DND-41 (cell line): ENCODE results near the gene RPRD2.

Source experiments
- ATAC-seq: fragments of 200-7000 bp; cut with Tn5 transposase; 3 replicates; pipeline ENCODE4 v1.9.1; 2021; ENCODE audit warnings: low read depth; ENCODE audit not compliant: insufficient read depth
- DNase-seq: peaks from one replicate; pipeline ENCODE4 v3.0.0-alpha.2; 2020
- H2AFZ ChIP-seq: 2 replicates; pipeline ENCODE4 v1.6.0; 2012; ENCODE audit warnings: low read depth, low read length
- H3K27ac ChIP-seq: 2 replicates; pipeline ENCODE4 v1.5.1; 2012; ENCODE audit warnings: low read length, inconsistent platforms
- H3K27me3 ChIP-seq: fragments of 200-600 bp; sonication (generic); 2 replicates; pipeline ENCODE4 v1.6.0; 2012; ENCODE audit warnings: low read length, mild to moderate bottlenecking, inconsistent platforms; ENCODE audit not compliant: insufficient read depth, poor library complexity
- H3K36me3 ChIP-seq: 2 replicates; pipeline ENCODE4 v1.5.1; 2012; ENCODE audit warnings: low read length, inconsistent platforms; ENCODE audit not compliant: insufficient read depth
- H3K4me1 ChIP-seq: 2 replicates; pipeline ENCODE4 v1.5.1; 2012; ENCODE audit warnings: mild to moderate bottlenecking, low read length; ENCODE audit not compliant: insufficient read depth
- H3K4me2 ChIP-seq: 2 replicates; pipeline ENCODE4 v1.6.0; 2012; ENCODE audit warnings: mild to moderate bottlenecking, moderate library complexity, low read length, inconsistent platforms; ENCODE audit not compliant: insufficient read depth
- H3K4me3 ChIP-seq, 2 experiments: fragments of 200-600 bp in 1 of 2; shearing (Covaris generic) in 1 of 2; 2 replicates each; pipeline ENCODE4 v1.5.1; 2012 to 2016; ENCODE audit warnings: inconsistent platforms in 2 of 2, low read length in 2 of 2, mild to moderate bottlenecking in 2 of 2, low read depth in 1 of 2, moderate library complexity in 1 of 2
- H3K79me2 ChIP-seq: 2 replicates; pipeline ENCODE4 v1.6.0; 2012; ENCODE audit warnings: low read length, inconsistent platforms; ENCODE audit not compliant: insufficient read depth
- H3K9ac ChIP-seq: 2 replicates; pipeline ENCODE4 v1.6.0; 2012; ENCODE audit warnings: low read depth, mild to moderate bottlenecking, inconsistent platforms, low read length, moderate library complexity
- H3K9me3 ChIP-seq: 2 replicates; pipeline ENCODE4 v1.5.1; 2012; ENCODE audit warnings: low read length, moderate library complexity, mild to moderate bottlenecking, inconsistent platforms; ENCODE audit not compliant: insufficient read depth, severe bottlenecking
- H4K20me1 ChIP-seq: 2 replicates; pipeline ENCODE4 v1.6.0; 2012; ENCODE audit warnings: low read length; ENCODE audit not compliant: insufficient read depth
- CTCF ChIP-seq: IDR thresholded peaks from 2 replicates; pipeline ENCODE4 v1.5.1; 2012; ENCODE audit warnings: borderline replicate concordance, low read length, moderate library complexity, mild to moderate bottlenecking; ENCODE audit not compliant: poor library complexity, severe bottlenecking; ENCODE audit errors: extremely low read depth
- EZH2 ChIP-seq: IDR thresholded peaks from 3 replicates; pipeline ENCODE4 v1.6.1; 2012; ENCODE audit warnings: borderline replicate concordance, low read depth, mild to moderate bottlenecking, moderate library complexity, low read length, inconsistent platforms; ENCODE audit not compliant: severe bottlenecking

The RPRD2 gene

GRCh38 chr1:150511985-150512660, 148.2 kb downstream of the RPRD2 start:
- no peaks in the 10 kb centered on the region for H3K27me3 ChIP-seq
- no peak overlapping the region for H3K4me2 ChIP-seq
- 0 out of 2 replicates have a peak, but pooled peaks cover 3% of the 10 kb centered on the region for H3K36me3 ChIP-seq
- no peaks in the 10 kb centered on the region for H4K20me1 ChIP-seq
- H3K79me2 ChIP-seq, result no peaks in the 10 kb centered on the region
- H3K27ac ChIP-seq, result no peak overlapping the region
- ATAC-seq (no peak), DNase-seq (no peak)
- TF ChIP-seq EZH2, result no peak
- TF ChIP-seq CTCF, result no peak
- no peak overlapping the region for H2AFZ ChIP-seq
- H3K4me1 ChIP-seq, result peaks cover 16% of the 10 kb centered on the region
- no peak overlapping the region for H3K4me3 ChIP-seq
- H3K9ac ChIP-seq, result no peak overlapping the region
- no peaks in the 10 kb centered on the region for H3K9me3 ChIP-seq

- no peaks in the 10 kb centered on the region for H4K20me1 ChIP-seq
- no peak overlapping the region for H3K4me3 ChIP-seq
- no peaks in the 10 kb centered on the region for H3K27me3 ChIP-seq
- no peak overlapping the region for H3K27ac ChIP-seq
- no peaks in the 10 kb centered on the region for H3K9me3 ChIP-seq
- peaks cover 16% of the 10 kb centered on the region for H3K4me1 ChIP-seq
- H3K36me3 ChIP-seq, result 0 out of 2 replicates have a peak, but pooled peaks cover 3% of the 10 kb centered on the region
- ATAC-seq, result no peak
- no peaks in the 10 kb centered on the region for H3K79me2 ChIP-seq
- no peak overlapping the region for H3K9ac ChIP-seq
- H2AFZ ChIP-seq, result no peak overlapping the region
- no peak for DNase-seq
- TF ChIP-seq CTCF, result no peak
- TF ChIP-seq EZH2, result no peak
- H3K4me2 ChIP-seq, result no peak overlapping the region
These were observed 148.9 kb downstream of the RPRD2 start for GRCh38 chr1:150512846-150513245.

- TF ChIP-seq CTCF, result no peak
- no peak for TF ChIP-seq EZH2
- Histone ChIP-seq H3K36me3 (no peaks in the 10 kb centered on the region), H3K9me3 (no peaks in the 10 kb centered on the region), H2AFZ (no peak overlapping the region), H3K4me1 (peaks cover 16% of the 10 kb centered on the region), H3K4me2 (no peak overlapping the region), H3K27ac (no peak overlapping the region), H3K4me3 (no peak overlapping the region), H3K79me2 (no peaks in the 10 kb centered on the region), H3K27me3 (no peaks in the 10 kb centered on the region), H3K9ac (no peak overlapping the region), H4K20me1 (no peaks in the 10 kb centered on the region)
- no peak for DNase-seq
- no peak for ATAC-seq
These were observed 149.4 kb downstream of the RPRD2 start for GRCh38 chr1:150513351-150513791.

- DNase-seq (no peak), ATAC-seq (no peak)
- no peak overlapping the region for H3K9ac ChIP-seq
- no peaks in the 10 kb centered on the region for H4K20me1 ChIP-seq
- H3K36me3 ChIP-seq, result no peaks in the 10 kb centered on the region
- H3K27me3 ChIP-seq, result no peaks in the 10 kb centered on the region
- H3K27ac ChIP-seq, result no peak overlapping the region
- H3K4me3 ChIP-seq, result no peak overlapping the region
- no peaks in the 10 kb centered on the region for H3K79me2 ChIP-seq
- no peak overlapping the region for H2AFZ ChIP-seq
- peaks cover 16% of the 10 kb centered on the region for H3K4me1 ChIP-seq
- no peak overlapping the region for H3K4me2 ChIP-seq
- no peaks in the 10 kb centered on the region for H3K9me3 ChIP-seq
- TF ChIP-seq EZH2, result no peak
- TF ChIP-seq CTCF, result no peak
These were observed 150.3 kb downstream of the RPRD2 start for GRCh38 chr1:150514260-150514659.
